Measurements from ENCODE around the gene OSBPL5.

- no peak for TF ChIP-seq ZNF407 (IDR thresholded peaks at IDR 0.05; ENCODE audit: low read depth)
- no peak for TF ChIP-seq ZZZ3 (IDR thresholded peaks at IDR 0.05)
- no peak for TF ChIP-seq CTBP1 (IDR thresholded peaks at IDR 0.05; ENCODE audit: borderline replicate concordance)
- TF ChIP-seq SIRT6 (IDR thresholded peaks at IDR 0.05; ENCODE audit: low read depth, low read length): no peak
- no peak for TF ChIP-seq RBM22 (IDR thresholded peaks at IDR 0.05; ENCODE audit: low read depth, low read length, poor library complexity, severe bottlenecking)
- TF ChIP-seq, protein P1, sequence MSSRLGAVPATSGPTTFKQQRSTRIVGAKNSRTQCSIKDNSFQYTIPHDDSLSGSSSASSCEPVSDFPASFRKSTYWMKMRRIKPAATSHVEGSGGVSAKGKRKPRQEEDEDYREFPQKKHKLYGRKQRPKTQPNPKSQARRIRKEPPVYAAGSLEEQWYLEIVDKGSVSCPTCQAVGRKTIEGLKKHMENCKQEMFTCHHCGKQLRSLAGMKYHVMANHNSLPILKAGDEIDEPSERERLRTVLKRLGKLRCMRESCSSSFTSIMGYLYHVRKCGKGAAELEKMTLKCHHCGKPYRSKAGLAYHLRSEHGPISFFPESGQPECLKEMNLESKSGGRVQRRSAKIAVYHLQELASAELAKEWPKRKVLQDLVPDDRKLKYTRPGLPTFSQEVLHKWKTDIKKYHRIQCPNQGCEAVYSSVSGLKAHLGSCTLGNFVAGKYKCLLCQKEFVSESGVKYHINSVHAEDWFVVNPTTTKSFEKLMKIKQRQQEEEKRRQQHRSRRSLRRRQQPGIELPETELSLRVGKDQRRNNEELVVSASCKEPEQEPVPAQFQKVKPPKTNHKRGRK (tag; IDR thresholded peaks at IDR 0.05): no peak
- TF ChIP-seq, protein P2, sequence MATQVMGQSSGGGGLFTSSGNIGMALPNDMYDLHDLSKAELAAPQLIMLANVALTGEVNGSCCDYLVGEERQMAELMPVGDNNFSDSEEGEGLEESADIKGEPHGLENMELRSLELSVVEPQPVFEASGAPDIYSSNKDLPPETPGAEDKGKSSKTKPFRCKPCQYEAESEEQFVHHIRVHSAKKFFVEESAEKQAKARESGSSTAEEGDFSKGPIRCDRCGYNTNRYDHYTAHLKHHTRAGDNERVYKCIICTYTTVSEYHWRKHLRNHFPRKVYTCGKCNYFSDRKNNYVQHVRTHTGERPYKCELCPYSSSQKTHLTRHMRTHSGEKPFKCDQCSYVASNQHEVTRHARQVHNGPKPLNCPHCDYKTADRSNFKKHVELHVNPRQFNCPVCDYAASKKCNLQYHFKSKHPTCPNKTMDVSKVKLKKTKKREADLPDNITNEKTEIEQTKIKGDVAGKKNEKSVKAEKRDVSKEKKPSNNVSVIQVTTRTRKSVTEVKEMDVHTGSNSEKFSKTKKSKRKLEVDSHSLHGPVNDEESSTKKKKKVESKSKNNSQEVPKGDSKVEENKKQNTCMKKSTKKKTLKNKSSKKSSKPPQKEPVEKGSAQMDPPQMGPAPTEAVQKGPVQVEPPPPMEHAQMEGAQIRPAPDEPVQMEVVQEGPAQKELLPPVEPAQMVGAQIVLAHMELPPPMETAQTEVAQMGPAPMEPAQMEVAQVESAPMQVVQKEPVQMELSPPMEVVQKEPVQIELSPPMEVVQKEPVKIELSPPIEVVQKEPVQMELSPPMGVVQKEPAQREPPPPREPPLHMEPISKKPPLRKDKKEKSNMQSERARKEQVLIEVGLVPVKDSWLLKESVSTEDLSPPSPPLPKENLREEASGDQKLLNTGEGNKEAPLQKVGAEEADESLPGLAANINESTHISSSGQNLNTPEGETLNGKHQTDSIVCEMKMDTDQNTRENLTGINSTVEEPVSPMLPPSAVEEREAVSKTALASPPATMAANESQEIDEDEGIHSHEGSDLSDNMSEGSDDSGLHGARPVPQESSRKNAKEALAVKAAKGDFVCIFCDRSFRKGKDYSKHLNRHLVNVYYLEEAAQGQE (IDR thresholded peaks at IDR 0.05; ENCODE audit: borderline replicate concordance): no peak
- TF ChIP-seq, protein P2 (CRISPR knock-in tag; IDR thresholded peaks at IDR 0.05; ENCODE audit: low read depth): no peak
- TF ChIP-seq POLR2A (conservative IDR thresholded peaks at IDR 0.05): no peak
- no peak for TF ChIP-seq RFX5 (IDR thresholded peaks at IDR 0.05; ENCODE audit: low read depth, low read length)
- no peak for TF ChIP-seq FOXJ3 (CRISPR knock-in tag; IDR thresholded peaks at IDR 0.05)
- no peak for TF ChIP-seq GTF2E2 (tag; IDR thresholded peaks at IDR 0.05)
- TF ChIP-seq ZNF212 (CRISPR knock-in tag; IDR thresholded peaks at IDR 0.05): no peak
- TF ChIP-seq, protein P3, sequence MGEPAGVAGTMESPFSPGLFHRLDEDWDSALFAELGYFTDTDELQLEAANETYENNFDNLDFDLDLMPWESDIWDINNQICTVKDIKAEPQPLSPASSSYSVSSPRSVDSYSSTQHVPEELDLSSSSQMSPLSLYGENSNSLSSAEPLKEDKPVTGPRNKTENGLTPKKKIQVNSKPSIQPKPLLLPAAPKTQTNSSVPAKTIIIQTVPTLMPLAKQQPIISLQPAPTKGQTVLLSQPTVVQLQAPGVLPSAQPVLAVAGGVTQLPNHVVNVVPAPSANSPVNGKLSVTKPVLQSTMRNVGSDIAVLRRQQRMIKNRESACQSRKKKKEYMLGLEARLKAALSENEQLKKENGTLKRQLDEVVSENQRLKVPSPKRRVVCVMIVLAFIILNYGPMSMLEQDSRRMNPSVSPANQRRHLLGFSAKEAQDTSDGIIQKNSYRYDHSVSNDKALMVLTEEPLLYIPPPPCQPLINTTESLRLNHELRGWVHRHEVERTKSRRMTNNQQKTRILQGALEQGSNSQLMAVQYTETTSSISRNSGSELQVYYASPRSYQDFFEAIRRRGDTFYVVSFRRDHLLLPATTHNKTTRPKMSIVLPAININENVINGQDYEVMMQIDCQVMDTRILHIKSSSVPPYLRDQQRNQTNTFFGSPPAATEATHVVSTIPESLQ (CRISPR knock-in tag; IDR thresholded peaks at IDR 0.05): no peak
These were observed 104.6 kb downstream of the OSBPL5 start for GRCh38 chr11:3060436-3061025.
